Measurements from ENCODE around the gene RBMS3.

Gene RBMS3

DNA sequence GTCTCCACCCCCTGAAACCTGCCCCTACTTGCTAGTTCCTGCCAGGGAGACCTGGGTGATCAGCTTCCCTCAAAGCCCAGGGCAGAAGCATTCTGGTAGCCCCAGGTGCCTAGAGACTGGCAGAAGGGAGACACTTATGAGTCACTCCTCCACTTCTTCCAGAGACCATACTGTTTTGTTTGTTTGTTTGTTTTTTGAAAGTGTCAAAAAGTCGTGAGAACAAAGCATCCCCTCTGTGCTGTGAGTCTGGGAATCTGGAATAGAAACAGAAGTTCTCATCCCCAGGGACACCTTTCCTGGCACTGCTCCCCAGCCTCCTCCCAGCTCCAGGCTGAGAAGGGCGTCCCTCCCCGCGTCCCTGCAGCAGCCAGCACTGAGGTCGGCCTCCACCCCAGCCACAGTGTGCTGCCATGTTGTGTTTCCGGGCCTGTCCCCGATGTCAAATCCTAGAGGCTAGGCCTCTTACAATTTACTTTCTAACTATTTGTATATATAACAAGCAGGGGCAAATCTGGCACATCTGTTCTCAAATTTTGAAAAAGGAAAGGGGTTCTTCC lies 573.0 kb downstream of the RBMS3 start:
- no peak for DNase-seq
- in situ Hi-C loops (cut with MboI; ENCODE audit: low pct_unique_long_range_greater_than_20kb, low sequenced_read_pairs) = no loop called here

DNA sequence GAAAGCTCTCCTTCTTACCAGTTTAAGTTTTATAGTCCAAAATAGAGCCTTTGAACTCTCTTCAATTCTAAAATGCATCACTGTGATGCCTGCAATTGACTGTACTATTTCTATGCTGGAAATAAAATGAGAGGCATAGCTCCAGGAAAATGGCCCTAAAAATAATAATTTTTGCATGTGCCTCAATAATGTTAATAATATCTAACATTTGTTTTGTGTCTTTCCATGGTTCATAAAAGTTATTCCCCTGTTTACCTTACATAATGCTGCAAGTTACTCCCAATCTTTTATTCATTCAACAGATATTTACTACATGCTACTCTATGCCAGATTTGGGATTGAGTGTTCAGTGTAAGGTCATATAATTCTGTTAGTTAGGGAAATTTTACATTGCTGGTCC lies 574.0 kb downstream of the RBMS3 start:
- in situ Hi-C loops (cut with MboI; ENCODE audit: low pct_unique_long_range_greater_than_20kb, low sequenced_read_pairs) = no loop called here
- no peak for DNase-seq

DNA sequence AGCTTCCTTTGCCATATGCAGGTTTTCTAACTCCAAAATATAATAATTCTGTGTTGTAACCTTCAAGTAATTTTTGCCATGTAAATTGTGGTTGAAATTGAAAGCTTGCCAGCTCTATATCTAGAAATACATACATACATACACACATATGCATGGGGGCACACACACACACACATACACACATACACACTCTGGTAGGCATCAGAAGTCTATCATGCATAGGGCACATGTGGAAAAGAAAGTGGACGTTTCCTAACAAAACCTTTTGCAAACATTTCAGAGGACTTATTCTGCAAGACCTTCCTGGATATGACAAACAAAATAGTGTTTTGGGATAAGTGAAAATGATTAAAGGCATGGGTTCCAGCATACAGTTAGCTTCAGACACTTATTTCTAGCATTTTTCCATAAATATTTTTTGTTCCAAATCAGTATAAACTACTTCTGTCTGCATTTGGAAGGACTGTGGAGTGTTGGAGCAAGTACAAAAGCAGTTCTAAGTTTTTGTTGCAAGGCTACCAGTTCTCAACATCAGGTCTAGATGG lies 578.9 kb downstream of the RBMS3 start:
- DNase-seq = no peak
- in situ Hi-C loops (cut with MboI; ENCODE audit: low pct_unique_long_range_greater_than_20kb, low sequenced_read_pairs) = no loop called here

DNA sequence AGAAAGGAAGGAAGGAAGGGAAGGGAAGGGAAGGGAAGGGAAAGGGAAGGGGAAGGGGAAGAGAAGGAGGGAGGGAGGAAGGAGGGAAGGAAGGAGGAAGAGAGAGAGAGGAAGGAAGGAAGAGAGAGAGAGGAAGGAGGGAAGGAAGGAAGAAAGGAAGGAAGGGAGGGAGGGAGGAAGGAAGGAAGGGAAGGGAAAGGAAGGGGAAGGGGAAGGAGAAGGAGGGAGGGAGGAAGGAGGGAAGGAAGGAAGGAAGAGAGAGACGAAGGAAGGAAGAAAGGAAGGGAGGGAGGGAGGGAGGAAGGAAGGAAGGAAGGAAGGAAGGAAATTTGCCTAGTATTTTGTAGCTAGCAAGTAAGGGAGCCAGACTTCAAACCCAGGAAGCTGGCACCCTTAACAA lies 583.9 kb downstream of the RBMS3 start:
- no peak for DNase-seq
- in situ Hi-C loops (cut with MboI; ENCODE audit: low pct_unique_long_range_greater_than_20kb, low sequenced_read_pairs) = no loop called here

DNA sequence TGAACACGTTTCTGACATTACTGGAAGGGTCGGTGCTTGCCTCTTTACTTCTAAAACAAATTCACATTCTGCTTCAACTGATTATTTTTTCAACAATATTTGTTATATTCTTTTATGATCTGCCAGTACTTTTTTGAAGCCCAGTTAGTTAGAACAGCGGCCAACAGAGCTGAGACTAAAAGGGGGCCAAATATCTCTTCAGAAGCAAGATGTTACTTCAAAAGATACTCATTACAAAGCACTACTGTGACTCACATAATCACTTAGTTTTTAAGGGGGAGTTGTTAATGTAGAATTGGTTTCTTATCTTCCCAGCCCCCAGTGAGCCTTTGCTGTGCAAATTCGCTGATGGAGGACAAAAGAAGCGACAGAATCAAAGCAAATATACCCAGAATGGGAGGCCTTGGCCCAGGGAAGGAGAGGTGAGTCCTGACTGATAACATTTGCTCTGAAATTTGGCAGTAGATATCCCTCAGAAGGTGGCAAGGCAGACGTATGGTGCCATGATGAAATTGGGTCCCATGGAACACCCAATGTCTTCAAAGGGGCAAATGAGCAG lies 587.8 kb downstream of the RBMS3 start:
- in situ Hi-C loops (cut with MboI; ENCODE audit: low pct_unique_long_range_greater_than_20kb, low sequenced_read_pairs) = no loop called here
- DNase-seq = no peak

DNA sequence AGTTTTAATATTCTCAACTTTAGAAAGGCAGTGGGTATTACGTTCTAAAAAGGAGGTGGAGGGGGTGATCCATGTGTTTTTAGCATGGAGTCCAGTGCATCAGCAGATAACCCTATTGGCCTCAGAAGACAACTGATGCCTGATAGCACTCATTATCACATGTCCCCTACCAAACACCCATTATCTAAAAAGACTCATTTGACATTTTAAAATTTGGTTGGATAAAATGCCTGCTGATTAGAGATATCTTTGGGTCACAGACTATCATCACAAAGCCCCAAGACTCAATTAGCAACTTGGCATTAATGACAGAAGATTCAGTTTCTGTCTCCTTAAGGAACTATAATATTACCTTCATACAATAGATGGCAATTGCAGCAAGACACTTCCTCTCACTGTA lies 589.3 kb downstream of the RBMS3 start:
- DNase-seq = no peak
- in situ Hi-C loops (cut with MboI; ENCODE audit: low pct_unique_long_range_greater_than_20kb, low sequenced_read_pairs) = no loop called here

DNA sequence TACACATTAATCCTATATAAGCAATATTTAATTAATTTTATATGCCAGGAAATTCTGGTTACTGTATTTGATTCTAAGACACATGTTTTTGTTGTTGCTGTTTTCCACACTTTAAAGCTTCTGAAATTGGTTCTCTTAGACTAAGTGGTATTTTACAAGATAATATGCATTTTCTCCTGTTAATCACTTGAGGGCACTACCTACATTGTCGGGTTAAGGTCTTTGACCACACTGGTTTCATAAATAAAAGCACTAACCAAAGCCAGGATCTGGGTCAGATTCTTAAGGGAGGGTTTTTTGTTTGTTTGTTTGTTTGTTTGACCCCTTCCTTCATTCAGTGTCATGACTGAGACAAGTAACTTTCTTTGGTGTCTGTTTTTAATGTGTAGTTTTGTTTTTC lies 590.2 kb downstream of the RBMS3 start:
- in situ Hi-C loops (cut with MboI; ENCODE audit: low pct_unique_long_range_greater_than_20kb, low sequenced_read_pairs) = no loop called here
- DNase-seq = no peak

DNA sequence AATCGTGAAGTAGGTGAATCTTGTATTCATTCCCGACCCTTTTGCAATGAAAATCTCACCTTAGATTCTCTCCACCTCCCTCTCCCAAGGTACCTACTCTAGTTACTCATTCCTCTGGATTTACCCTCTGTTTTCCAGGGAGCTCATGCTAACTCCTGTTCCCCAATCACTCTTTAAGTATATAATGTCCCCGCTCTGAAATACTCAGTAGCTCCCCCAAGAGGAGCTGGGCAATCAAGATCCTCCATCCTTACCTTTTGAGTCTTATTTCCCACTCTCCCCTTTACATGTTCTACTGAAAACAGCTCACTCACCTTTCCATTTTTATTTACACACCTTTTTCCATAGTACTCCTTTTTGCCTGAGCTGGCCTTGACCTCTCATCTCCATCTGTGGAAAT lies 599.9 kb downstream of the RBMS3 start:
- in situ Hi-C loops (cut with MboI; ENCODE audit: low pct_unique_long_range_greater_than_20kb, low sequenced_read_pairs) = no loop called here
- no peak for DNase-seq

DNA sequence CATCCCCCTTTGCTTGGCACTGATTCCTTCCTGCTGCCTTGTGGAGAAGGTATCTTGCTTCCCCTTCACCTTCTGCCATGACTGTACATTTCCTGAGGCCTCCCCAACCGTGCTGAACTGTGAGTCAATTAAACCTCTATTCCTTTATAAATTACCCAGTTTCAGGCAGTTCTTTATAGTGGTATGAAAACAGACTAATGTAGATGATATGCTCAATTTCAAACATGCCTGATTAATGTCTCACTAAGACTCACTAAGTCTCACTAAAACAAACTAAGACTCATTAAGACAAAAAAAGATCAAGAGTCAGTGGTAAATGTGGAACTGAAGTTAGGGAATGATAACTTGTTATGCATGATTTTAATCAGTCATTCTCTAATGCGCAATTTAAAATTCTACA lies 606.6 kb downstream of the RBMS3 start:
- no peak for DNase-seq
- in situ Hi-C loops (cut with MboI; ENCODE audit: low pct_unique_long_range_greater_than_20kb, low sequenced_read_pairs) = no loop called here

DNA sequence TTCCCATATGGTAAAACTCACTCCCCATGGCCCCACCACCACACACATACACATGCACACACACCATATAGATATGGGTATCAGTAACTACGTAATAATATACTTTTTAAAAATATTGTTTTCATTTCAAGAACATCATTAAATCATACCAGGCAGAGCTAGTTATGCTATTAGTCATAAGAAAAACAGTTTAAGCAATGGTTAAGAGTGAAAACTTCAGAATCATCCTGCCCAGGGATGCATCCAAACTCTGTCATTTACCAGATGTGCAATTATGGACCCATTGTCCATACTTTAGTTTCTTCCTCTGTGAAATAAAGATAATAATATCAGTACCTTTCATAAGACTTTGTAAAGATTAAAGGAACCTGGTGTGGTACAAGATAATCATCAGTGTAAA lies 608.3 kb downstream of the RBMS3 start:
- DNase-seq = no peak
- in situ Hi-C loops (cut with MboI; ENCODE audit: low pct_unique_long_range_greater_than_20kb, low sequenced_read_pairs) = no loop called here

DNA sequence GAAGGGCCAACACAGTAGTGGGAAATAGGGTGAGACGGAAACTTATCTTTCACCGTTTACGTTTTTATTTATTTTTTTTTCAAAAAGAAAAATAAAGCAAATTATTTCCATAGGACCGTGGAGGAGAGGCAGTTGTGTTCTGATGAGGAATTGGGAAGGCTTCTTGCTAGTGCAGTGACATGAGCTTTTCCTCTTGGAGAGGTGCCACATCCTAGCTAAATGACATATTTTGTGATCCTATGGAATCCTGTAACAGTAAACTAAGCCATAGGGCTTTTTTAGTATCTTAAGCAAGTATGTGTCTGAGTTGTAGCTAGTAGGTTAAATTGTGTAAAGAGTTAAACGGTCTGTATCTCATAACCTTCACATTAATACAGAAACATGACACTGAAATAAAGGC lies 609.9 kb downstream of the RBMS3 start:
- DNase-seq = no peak
- in situ Hi-C loops (cut with MboI; ENCODE audit: low pct_unique_long_range_greater_than_20kb, low sequenced_read_pairs) = no loop called here

DNA sequence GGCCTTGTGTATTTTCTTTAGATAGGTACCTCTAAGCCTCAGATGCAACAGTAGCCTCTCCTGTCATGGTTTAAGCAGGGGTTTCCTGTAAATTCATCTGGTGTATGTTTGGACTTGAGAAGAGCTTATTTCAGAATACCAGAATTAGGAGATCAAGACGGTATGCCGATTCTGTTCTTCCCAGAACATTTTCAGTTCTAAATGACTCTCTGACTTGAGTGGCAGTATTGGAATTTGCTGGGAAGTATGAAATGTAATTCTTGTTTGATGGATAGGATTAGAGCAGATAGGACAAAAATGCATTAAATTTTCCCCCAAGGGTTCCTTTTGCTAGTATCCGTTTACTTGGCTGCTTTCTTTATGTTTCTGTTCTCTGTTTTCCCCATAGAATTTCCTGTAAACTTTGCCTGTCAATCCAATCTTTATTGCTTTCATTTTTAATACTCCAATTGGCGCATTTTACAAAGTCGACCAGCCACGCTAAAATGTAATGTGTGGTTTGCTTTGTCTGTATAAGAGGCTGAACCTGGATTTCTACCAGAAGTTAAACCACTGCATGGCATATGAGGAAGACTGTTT lies 612.2 kb downstream of the RBMS3 start:
- in situ Hi-C loops (cut with MboI; ENCODE audit: low pct_unique_long_range_greater_than_20kb, low sequenced_read_pairs) = no loop called here
- no peak for DNase-seq

DNA sequence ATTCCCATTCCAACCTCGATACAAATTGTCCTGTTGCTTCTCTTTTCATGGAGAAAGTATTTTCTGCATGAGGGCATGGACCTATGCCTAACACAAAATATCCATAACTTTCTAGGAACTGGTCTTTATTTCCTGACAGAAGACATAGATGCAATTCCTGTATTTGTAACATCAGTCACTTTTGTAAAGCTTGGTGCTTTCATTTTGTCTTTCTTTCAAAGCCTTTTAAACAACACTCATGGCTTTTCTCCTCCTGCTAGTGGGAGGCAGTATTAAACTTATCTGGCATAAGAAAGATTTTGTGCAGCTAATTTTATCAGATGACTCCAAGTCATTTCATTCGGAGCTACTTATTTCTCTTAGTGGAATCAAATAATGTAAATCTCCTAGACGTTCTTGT lies 616.0 kb downstream of the RBMS3 start:
- in situ Hi-C loops (cut with MboI; ENCODE audit: low pct_unique_long_range_greater_than_20kb, low sequenced_read_pairs) = no loop called here
- no peak for DNase-seq

DNA sequence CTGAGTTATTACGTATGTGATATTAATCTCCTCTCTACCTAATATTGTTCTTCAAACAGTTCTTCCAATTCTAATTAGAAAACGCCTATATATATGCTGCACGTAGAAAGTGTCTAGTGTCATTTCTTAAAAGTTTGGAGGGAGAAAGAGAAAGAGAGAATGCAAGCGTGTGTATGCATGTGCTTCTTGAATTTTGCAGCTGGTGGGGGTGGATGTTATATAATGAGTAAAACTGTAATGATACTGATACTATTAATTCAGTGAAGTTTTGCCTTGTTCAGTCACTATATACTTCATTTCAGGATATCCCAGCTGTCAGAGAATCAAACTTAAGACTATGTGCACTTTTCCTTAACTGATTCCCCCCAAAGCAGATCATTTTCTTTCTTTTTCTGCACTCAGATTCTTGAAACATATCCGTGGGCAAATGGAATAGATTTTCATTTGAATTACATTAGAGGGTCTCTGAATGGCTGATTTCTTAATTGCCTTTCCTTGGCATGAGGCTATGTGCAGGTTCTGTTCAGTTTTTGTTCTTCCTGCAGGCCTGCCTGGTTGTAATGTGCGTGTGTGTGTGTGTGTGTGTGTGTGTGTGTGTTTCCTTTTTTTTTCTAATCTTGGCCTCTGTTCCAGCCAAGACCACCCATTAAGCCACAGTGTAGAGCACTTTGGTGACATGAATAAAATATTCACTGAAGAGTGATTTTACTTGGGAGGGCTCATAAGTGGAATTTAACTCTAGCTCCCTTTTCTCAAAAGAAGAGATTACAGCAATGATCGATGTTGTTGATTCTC lies 617.5 kb downstream of the RBMS3 start:
- DNase-seq = no peak
- in situ Hi-C loops (cut with MboI; ENCODE audit: low pct_unique_long_range_greater_than_20kb, low sequenced_read_pairs) = no loop called here

DNA sequence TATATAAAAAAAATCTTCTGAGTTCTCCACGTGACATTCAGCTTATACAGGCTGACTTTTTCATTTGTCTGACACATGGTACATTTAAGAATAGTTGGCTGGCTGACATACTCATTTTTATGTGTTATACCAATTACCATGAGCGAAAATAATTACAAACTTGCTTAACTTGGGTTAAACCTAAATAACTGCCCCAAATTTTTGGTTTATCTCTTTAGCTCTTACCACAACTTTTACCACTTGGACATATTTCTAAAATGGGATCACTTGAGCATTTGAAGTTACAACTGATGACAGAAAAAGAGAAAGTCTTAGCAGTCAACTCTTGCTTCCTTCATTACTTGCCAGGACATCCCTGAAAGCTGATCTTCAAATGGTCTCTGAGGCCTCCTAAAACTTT lies 618.1 kb downstream of the RBMS3 start:
- no peak for DNase-seq
- in situ Hi-C loops (cut with MboI; ENCODE audit: low pct_unique_long_range_greater_than_20kb, low sequenced_read_pairs) = no loop called here

DNA sequence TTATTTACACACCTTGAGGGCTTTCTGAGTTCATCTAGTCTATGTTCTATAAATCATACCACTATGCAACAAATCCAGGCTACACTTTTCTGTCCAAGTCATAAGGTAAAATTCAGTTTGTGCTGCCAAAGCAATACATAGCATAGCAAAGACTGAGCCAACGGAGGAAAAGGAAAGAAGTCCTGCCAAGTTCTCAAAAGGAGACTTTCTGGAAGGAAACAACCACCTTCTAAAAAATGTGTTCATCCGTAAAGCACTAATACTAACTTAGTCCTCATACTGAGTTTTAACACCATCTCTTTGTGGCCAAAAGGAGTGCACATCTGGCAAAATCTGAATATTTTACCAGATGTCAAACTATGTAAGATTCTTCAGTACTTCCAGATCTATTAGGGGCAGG lies 620.2 kb downstream of the RBMS3 start:
- in situ Hi-C loops (cut with MboI; ENCODE audit: low pct_unique_long_range_greater_than_20kb, low sequenced_read_pairs) = no loop called here
- no peak for DNase-seq

DNA sequence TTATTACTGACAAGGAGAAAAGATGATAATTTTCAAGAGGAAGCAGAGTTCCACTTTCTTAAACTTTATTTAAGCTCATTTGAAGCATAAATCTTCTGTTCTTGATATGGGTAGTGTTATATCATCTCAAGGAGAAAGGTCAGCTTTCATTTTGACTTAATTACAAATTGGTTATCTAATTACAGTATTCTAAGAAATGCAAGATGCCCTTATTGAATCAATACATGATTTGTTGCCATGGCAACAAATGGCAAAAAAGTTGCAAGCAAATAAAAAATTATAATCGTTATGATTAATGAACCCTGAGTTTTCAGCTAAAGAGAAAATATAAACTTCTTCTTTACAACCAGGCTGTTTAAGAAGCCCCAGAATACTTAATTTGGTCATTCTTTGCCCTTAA lies 622.7 kb downstream of the RBMS3 start:
- in situ Hi-C loops (cut with MboI; ENCODE audit: low pct_unique_long_range_greater_than_20kb, low sequenced_read_pairs) = no loop called here
- DNase-seq = no peak

DNA sequence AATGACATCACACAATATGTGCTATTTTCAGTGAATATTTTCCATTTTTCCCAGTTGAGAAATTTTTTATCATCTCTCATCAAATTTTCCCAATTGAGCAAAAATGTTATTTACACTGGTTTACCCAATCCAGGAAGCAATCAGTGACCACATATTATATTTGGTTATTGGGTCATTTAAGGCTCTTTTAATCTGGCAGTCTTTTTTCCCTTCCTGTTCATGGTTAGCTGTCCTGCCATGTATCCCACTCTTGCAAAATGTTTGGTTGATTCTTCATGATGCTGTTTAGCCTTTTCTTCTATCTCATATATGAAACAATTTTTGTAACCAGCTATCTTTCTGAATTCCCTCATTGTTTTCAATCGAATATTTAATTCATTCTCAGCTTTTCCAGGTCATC lies 626.0 kb downstream of the RBMS3 start:
- in situ Hi-C loops (cut with MboI; ENCODE audit: low pct_unique_long_range_greater_than_20kb, low sequenced_read_pairs) = no loop called here
- DNase-seq = no peak

DNA sequence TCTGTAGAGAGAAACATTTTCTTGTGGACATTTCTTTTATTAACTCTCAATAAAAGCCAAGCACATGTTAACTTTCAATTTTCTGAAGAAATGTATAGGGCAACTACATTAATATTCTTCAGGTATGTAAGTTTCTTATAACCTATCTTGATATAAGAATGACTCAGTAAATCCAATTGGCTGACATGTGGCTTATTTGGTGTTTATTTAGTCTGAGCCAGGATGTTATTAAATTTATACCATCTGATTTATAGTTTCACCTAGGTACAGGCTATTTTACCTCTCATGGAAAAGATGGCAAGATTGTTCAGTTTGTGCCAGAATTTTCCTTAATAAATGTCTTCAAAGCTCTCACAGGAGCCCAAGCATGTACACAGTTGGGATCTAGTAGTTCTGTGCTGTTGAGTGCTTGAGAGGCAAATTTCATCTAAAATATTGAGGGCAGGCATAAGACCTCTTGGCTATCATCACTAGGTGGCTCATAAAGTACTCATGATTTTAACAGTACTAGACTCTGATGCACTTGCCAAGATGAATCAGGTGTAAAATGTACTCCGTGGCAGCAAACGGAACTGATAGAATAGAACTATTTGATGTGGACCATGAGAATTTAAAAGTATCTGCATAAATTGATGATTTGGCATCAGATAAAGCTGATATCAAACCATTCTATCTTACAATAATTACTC lies 631.9 kb downstream of the RBMS3 start:
- in situ Hi-C loops (cut with MboI; ENCODE audit: low pct_unique_long_range_greater_than_20kb, low sequenced_read_pairs) = no loop called here
- DNase-seq = no peak

All from KBM-7 (cell line).